Retinal pigment epithelial cell (primary cell): ENCODE measurements around the gene NUDCD3.
"Not testable (repeated sequence)": the region's sequence is repeated elsewhere in the genome, so short reads cannot be mapped to it uniquely, and the experiment has no call there.

Experiments used
- DNase-seq: peaks from one replicate; pipeline ENCODE4 v3.0.0-alpha.2; 2010; ENCODE audit warnings: low read depth
- H3K4me3 ChIP-seq: 2 replicates; pipeline ENCODE4 v1.5.1; 2011; ENCODE audit warnings: mild to moderate bottlenecking, low read length, control low read depth, moderate library complexity
- CTCF ChIP-seq: conservative IDR thresholded peaks from 2 replicates; pipeline ENCODE4 v1.5.1; 2011; ENCODE audit warnings: low read depth, low read length, control low read depth, inconsistent platforms

Gene NUDCD3

GRCh38 chr7:44515590-44516268 is 25.3 kb upstream of the NUDCD3 start:
- no peak overlapping the region for H3K4me3 ChIP-seq
- TF ChIP-seq CTCF = no peak
- DNase-seq = no peak

- no peak overlapping the region for H3K4me3 ChIP-seq
- DNase-seq = no peak
- no peak for TF ChIP-seq CTCF
Observed at GRCh38 chr7:44512736-44513135, 22.3 kb upstream of the NUDCD3 start.

- no peak overlapping the region for H3K4me3 ChIP-seq
- no peak for TF ChIP-seq CTCF
- DNase-seq = no peak
Observed at GRCh38 chr7:44511863-44512468, 21.5 kb upstream of the NUDCD3 start.

GRCh38 chr7:44511236-44511635 is 20.8 kb upstream of the NUDCD3 start:
- no peak for TF ChIP-seq CTCF
- no peak for DNase-seq
- no peak overlapping the region for H3K4me3 ChIP-seq

GRCh38 chr7:44508328-44509030 is 18.0 kb upstream of the NUDCD3 start:
- no peak overlapping the region for H3K4me3 ChIP-seq
- TF ChIP-seq CTCF = no peak
- no peak for DNase-seq

- DNase-seq = peak; percentile 12
- not testable (repeated sequence) for H3K4me3 ChIP-seq
Observed at GRCh38 chr7:44506592-44507288, 16.3 kb upstream of the NUDCD3 start.

GRCh38 chr7:44505595-44505994 is 15.1 kb upstream of the NUDCD3 start:
- no peak for TF ChIP-seq CTCF
- H3K4me3 ChIP-seq = no peak overlapping the region
- no peak for DNase-seq
